ENCODE data around the gene TNFSF13. TPM values are rescaled to one million over a fixed set of nuclear protein-coding genes. Genes with fewer than 3 reads are reported as not detected.
A peak's percentile ranks its signal among the peaks of the same experiment; 100 is the strongest.

Gene TNFSF13
- polyA plus RNA-seq, 1 donor (not counting 4 experiments of a cell fraction or from before 2014, with no cell fraction given), result 3.9 TPM

DNA sequence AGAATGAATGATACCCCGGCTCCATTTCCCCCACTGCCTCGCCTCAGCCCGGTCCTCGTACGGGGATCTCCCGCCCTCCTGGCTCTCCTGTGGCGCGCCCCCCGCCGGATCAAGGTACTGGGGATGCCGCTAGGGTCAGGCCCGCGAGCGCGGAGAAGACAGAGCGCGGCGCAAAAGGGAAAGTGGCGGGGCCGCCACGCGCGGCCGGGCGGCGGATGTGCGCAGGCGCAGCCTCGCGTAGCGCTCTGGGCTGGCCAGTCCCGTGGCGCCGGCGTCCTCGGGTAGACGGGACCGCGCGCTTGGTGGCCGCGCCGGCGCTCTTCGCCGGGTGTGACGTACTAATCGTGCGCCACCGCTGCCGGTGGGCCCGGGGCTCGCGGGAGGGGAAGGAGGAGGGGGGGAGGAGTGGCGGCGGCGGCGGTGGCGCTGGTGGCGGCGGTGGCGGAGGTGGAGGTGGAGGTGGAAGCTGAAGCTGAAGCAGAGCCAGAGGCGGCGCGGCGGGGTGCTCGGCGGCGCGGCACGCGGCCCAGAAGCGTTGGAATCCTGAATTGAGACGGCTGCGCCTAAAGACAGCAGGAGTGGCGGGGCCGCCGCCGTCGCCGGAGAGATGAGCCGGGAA lies 3.1 kb downstream of the TNFSF13 start, which contains the start of gene SENP3:
Gene SENP3, plus strand, starts transcription at position 331 of the 619 bp plus-strand sequence. CDS start 1,158 bp downstream, outside the sequence.
- H3K27ac ChIP-seq (ENCODE audit: control insufficient read depth, insufficient read depth, low read length), result peak within 1 kb of the TSS; percentile 91
- peak within 1 kb of the TSS; percentile 86 for H3K9ac ChIP-seq (ENCODE audit: control insufficient read depth, extremely low read depth, insufficient read depth, low read length)
- H3K4me3 ChIP-seq (ENCODE audit: control insufficient read depth in 2 of 3, extremely low read depth in 1 of 3, insufficient read depth in 2 of 3, low read depth in 1 of 3, low read length in 3 of 3), result peak within 1 kb of the TSS; percentile 75 to 86 (median 86)
- no peaks in the 10 kb centered on the region for H3K27me3 ChIP-seq (ENCODE audit: control insufficient read depth, extremely low read depth, insufficient read depth, low read length)
- H4K20me1 ChIP-seq (ENCODE audit: control insufficient read depth, extremely low read depth, insufficient read depth, low read length), result no peaks in the 10 kb centered on the region
- dilution Hi-C loops (cut with MboI; ENCODE audit: extremely low pct_ligation_motif_present, low sequenced_read_pairs), result no loop called here
- H3K9me1 ChIP-seq (ENCODE audit: control insufficient read depth, extremely low read depth, insufficient read depth, low read length), result no peaks in the 10 kb centered on the region
- peaks cover 42% of the 10 kb centered on the region for H3K4me1 ChIP-seq (ENCODE audit: control insufficient read depth, extremely low read depth, insufficient read depth, low read length)
- H3K4me2 ChIP-seq (ENCODE audit: control insufficient read depth, extremely low read depth, insufficient read depth, low read depth, low read length), result peak within 1 kb of the TSS; percentile 99
- peaks cover 39% of the 10 kb centered on the region for H3K79me2 ChIP-seq (ENCODE audit: control insufficient read depth, insufficient read depth, low read length)
- FAIRE-seq (no peak), DNase-seq (ENCODE audit: low read depth, low spot score) (no peak)
- TF ChIP-seq CTCF (optimal IDR thresholded peaks at IDR 0.05 in 1 of 3, IDR thresholded peaks at IDR 0.05 in 1 of 3, conservative IDR thresholded peaks at IDR 0.05 in 1 of 3; ENCODE audit: extremely low read depth in 1 of 3, insufficient read depth in 2 of 3, low read length in 3 of 3), result no peak
- H3K9me3 ChIP-seq (ENCODE audit: control insufficient read depth, low read depth, low read length), result no peaks in the 10 kb centered on the region
- peaks cover 8 to 25% of the 10 kb centered on the region in 2 experiments for H3K36me3 ChIP-seq (ENCODE audit: control insufficient read depth in 2 of 2, extremely low read depth in 1 of 2, insufficient read depth in 2 of 2, low read length in 2 of 2)
- H2AFZ ChIP-seq (ENCODE audit: control insufficient read depth, low read length), result peak within 1 kb of the TSS; percentile 85

DNA sequence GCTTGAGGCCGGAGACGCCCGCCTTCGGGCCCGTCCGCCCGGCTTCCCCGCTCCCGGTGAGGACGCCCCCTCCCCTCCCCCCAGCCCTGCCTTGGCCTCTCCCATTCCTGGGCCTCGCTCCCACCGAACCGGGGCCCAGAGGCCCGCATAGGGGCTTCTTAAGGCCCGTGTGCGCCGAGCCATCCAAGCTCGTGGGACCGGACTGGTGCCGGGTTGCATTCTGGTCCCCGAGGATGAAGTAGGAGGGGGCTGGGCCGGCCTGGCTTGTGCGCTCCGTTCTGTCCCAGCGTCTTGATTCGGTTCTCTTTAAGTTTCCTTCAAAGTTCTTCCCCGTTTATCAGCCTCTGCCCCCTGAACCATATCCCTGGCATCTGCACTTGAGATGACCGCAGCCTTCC lies 3.7 kb downstream of the TNFSF13 start:
- H3K4me1 ChIP-seq (ENCODE audit: control insufficient read depth, extremely low read depth, insufficient read depth, low read length), result peaks cover 42% of the 10 kb centered on the region
- H3K9ac ChIP-seq (ENCODE audit: control insufficient read depth, extremely low read depth, insufficient read depth, low read length), result peak overlapping the region; percentile 86
- H3K27ac ChIP-seq (ENCODE audit: control insufficient read depth, insufficient read depth, low read length), result peak overlapping the region; percentile 91
- no peaks in the 10 kb centered on the region for H3K9me1 ChIP-seq (ENCODE audit: control insufficient read depth, extremely low read depth, insufficient read depth, low read length)
- no peak for TF ChIP-seq CTCF (optimal IDR thresholded peaks at IDR 0.05 in 1 of 3, IDR thresholded peaks at IDR 0.05 in 1 of 3, conservative IDR thresholded peaks at IDR 0.05 in 1 of 3; ENCODE audit: extremely low read depth in 1 of 3, insufficient read depth in 2 of 3, low read length in 3 of 3)
- TF ChIP-seq EZH2 (IDR thresholded peaks at IDR 0.05; ENCODE audit: low read length), result no peak
- no peak for DNase-seq (ENCODE audit: low read depth, low spot score)
- peak overlapping the region; percentile 75 to 86 (median 86) for H3K4me3 ChIP-seq (ENCODE audit: control insufficient read depth in 2 of 3, extremely low read depth in 1 of 3, insufficient read depth in 2 of 3, low read depth in 1 of 3, low read length in 3 of 3)
- H3K27me3 ChIP-seq (ENCODE audit: control insufficient read depth, extremely low read depth, insufficient read depth, low read length), result no peaks in the 10 kb centered on the region
- FAIRE-seq, result no peak
- no peak overlapping the region for H2AFZ ChIP-seq (ENCODE audit: control insufficient read depth, low read length)
- peak overlapping the region; percentile 79 for H3K4me2 ChIP-seq (ENCODE audit: control insufficient read depth, extremely low read depth, insufficient read depth, low read depth, low read length)
- H3K79me2 ChIP-seq (ENCODE audit: control insufficient read depth, insufficient read depth, low read length), result peaks cover 43% of the 10 kb centered on the region
- H3K9me3 ChIP-seq (ENCODE audit: control insufficient read depth, low read depth, low read length), result no peaks in the 10 kb centered on the region
- dilution Hi-C loops (cut with MboI; ENCODE audit: extremely low pct_ligation_motif_present, low sequenced_read_pairs), result no loop called here
- peaks cover 10 to 29% of the 10 kb centered on the region in 2 experiments for H3K36me3 ChIP-seq (ENCODE audit: control insufficient read depth in 2 of 2, extremely low read depth in 1 of 2, insufficient read depth in 2 of 2, low read length in 2 of 2)
- H4K20me1 ChIP-seq (ENCODE audit: control insufficient read depth, extremely low read depth, insufficient read depth, low read length), result no peaks in the 10 kb centered on the region
